D721Med (cell line): ENCODE measurements around the gene CDC14B.
"Not testable (repeated sequence)": the region's sequence is repeated elsewhere in the genome, so short reads cannot be mapped to it uniquely, and the experiment has no call there.

ENCODE experiments used
- DNase-seq: peaks from one replicate; pipeline ENCODE4 v3.0.0; 2011; ENCODE audit warnings: low spot score; ENCODE audit not compliant: insufficient read length
- FAIRE-seq: peaks from 2 replicates; lab custom pipeline; 2011; peaks lifted over from hg19 to GRCh38; lab: Jason Lieb, UNC
- CTCF ChIP-seq: IDR thresholded peaks from 2 replicates; pipeline ENCODE4 v1.5.1; 2012; ENCODE audit warnings: mild to moderate bottlenecking, control low read depth; ENCODE audit not compliant: insufficient read depth; ENCODE audit errors: missing control alignments

The CDC14B gene

GRCh38 chr9:96646081-96646991 lies 26.7 kb upstream of the CDC14B start:
- no peak for DNase-seq
- TF ChIP-seq CTCF: no peak
- no peak for FAIRE-seq

GRCh38 chr9:96644137-96644536 lies 24.5 kb upstream of the CDC14B start:
- no peak for DNase-seq
- TF ChIP-seq CTCF: no peak
- no peak for FAIRE-seq

GRCh38 chr9:96641514-96641913 lies 21.9 kb upstream of the CDC14B start:
- no peak for DNase-seq
- no peak for FAIRE-seq
- no peak for TF ChIP-seq CTCF

GRCh38 chr9:96638606-96639364 lies 19.1 kb upstream of the CDC14B start:
- FAIRE-seq (no peak), DNase-seq (no peak)
- TF ChIP-seq CTCF: no peak

- TF ChIP-seq CTCF: no peak
- FAIRE-seq (no peak), DNase-seq (no peak)
Observed at GRCh38 chr9:96636368-96636767, 16.7 kb upstream of the CDC14B start.

GRCh38 chr9:96633579-96633978 lies 13.9 kb upstream of the CDC14B start:
- DNase-seq, FAIRE-seq: not testable (repeated sequence)

- no peak for TF ChIP-seq CTCF
- FAIRE-seq (no peak), DNase-seq (no peak)
Observed at GRCh38 chr9:96626912-96627311, 7.3 kb upstream of the CDC14B start.
